Measurements from ENCODE around the gene HSF4.

DNA sequence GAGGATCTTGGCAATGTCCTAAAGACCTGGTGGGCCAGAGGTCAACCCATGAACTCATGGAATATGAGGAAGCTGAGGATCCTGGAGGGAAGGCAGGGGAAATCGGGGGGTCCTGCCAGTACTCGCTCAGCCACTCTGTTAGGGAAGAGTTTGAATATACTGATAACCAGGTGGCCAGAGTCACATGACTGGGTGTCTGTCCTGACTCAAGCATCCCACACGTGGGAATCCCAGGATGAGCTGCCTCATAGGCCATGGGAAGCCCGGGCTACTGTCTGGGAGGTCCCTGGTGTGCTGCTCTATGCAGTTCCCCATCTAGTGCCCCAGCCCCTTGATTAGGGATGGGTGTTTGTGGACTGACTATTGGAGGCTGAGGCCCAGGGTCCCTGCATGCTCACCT is 23.8 kb downstream of the HSF4 start:
- no peak for TF ChIP-seq POLR2A (IDR thresholded peaks at IDR 0.05)
- TF ChIP-seq, protein P1, sequence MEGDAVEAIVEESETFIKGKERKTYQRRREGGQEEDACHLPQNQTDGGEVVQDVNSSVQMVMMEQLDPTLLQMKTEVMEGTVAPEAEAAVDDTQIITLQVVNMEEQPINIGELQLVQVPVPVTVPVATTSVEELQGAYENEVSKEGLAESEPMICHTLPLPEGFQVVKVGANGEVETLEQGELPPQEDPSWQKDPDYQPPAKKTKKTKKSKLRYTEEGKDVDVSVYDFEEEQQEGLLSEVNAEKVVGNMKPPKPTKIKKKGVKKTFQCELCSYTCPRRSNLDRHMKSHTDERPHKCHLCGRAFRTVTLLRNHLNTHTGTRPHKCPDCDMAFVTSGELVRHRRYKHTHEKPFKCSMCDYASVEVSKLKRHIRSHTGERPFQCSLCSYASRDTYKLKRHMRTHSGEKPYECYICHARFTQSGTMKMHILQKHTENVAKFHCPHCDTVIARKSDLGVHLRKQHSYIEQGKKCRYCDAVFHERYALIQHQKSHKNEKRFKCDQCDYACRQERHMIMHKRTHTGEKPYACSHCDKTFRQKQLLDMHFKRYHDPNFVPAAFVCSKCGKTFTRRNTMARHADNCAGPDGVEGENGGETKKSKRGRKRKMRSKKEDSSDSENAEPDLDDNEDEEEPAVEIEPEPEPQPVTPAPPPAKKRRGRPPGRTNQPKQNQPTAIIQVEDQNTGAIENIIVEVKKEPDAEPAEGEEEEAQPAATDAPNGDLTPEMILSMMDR (IDR thresholded peaks at IDR 0.05) = no peak

All from esophagus squamous epithelium (tissue), 4 donors.